B cell (primary cell): ENCODE results near the gene PGS1.

ENCODE experiments used
- EZH2 ChIP-seq: IDR thresholded peaks from 2 replicates; pipeline ENCODE4 v1.6.1; 2012; ENCODE audit warnings: borderline replicate concordance, low read depth, mild to moderate bottlenecking, moderate library complexity, low read length; ENCODE audit not compliant: insufficient read depth, poor library complexity, severe bottlenecking
- TF ChIP-seq, protein P1 (sequence below): fragments of 200-600 bp; IDR thresholded peaks from one replicate; pipeline ENCODE4 v1.8.0; 2022; ENCODE audit warnings: antibody characterized with exemption, mild to moderate bottlenecking

DNA sequence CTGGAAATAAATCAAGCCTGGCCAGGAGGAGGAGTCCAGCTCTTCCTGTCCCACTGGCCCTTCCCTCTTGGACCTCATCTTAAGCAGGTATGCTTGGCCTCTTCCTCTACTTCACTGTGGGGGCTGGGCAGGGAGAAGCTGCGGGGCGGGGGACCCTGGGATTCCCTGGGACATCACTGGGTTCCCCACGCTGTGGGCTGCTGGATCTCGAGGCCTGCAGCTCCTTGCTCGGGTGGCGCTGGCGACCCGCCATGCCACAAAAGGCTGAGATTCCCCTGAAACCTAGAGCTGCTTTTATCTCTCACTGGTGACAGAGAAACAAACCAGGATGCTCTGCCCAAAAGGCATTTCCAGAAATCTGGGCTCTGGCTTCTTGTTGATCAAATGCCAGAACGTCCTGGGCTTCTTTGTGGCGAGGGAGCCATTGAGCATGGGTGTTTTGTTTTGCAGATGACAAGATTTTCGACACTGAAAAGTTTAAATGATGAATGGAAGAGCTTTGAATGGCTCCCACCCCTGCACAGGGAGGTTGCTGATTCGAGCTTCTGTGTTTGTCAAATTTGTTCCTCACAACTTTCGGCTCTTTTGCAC, 8.6 kb upstream of the PGS1 start:
- TF ChIP-seq EZH2 = no peak
- TF ChIP-seq, protein P1, sequence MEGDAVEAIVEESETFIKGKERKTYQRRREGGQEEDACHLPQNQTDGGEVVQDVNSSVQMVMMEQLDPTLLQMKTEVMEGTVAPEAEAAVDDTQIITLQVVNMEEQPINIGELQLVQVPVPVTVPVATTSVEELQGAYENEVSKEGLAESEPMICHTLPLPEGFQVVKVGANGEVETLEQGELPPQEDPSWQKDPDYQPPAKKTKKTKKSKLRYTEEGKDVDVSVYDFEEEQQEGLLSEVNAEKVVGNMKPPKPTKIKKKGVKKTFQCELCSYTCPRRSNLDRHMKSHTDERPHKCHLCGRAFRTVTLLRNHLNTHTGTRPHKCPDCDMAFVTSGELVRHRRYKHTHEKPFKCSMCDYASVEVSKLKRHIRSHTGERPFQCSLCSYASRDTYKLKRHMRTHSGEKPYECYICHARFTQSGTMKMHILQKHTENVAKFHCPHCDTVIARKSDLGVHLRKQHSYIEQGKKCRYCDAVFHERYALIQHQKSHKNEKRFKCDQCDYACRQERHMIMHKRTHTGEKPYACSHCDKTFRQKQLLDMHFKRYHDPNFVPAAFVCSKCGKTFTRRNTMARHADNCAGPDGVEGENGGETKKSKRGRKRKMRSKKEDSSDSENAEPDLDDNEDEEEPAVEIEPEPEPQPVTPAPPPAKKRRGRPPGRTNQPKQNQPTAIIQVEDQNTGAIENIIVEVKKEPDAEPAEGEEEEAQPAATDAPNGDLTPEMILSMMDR = no peak
